Cardiac muscle cell (in vitro differentiated cells and primary cell): ENCODE data around the gene SH3PXD2A. TPM values are rescaled to one million over a fixed set of nuclear protein-coding genes. Genes with fewer than 3 reads are reported as not detected.

Experiments
- DNase-seq, 2 donors: peaks; one replicate each; pipeline versions ENCODE4 v3.0.0 to v3.0.0-alpha.2; 2010 to 2017; ENCODE audit warnings: low read depth in 1 of 2, low spot score in 1 of 2
- H3K27ac ChIP-seq: fragments of 200-600 bp; sonication (generic); 2 replicates; pipeline ENCODE4 v1.5.1; 2016
- H3K27me3 ChIP-seq: fragments of 200-600 bp; sonication (generic); 2 replicates; pipeline ENCODE4 v1.6.0; 2016; ENCODE audit warnings: control low read depth
- H3K36me3 ChIP-seq: fragments of 200-600 bp; sonication (generic); 2 replicates; pipeline ENCODE4 v1.5.1; 2016; ENCODE audit warnings: control low read depth
- H3K4me1 ChIP-seq: fragments of 200-600 bp; sonication (generic); 2 replicates; pipeline ENCODE4 v1.8.1; 2017; ENCODE audit warnings: low read depth, mild to moderate bottlenecking, mixed run types
- H3K4me3 ChIP-seq: fragments of 200-600 bp; sonication (generic); 2 replicates; pipeline ENCODE4 v1.5.1; 2016; ENCODE audit warnings: mild to moderate bottlenecking
- H3K9me3 ChIP-seq: fragments of 200-600 bp; sonication (generic); 2 replicates; pipeline ENCODE4 v1.5.1; 2017; ENCODE audit warnings: low read depth, mild to moderate bottlenecking, control low read depth
- polyA plus RNA-seq: library from polyadenylated mRNA; unstranded; fragments of >200 nt; fragmentation: Nextera tagmentation; extraction: Ambion mirVana; gene quantifications from 2 replicates; pipeline ENCODE4 v1.2.1, GENCODE V29; 2016
- total RNA-seq: library from RNA; depleted of rRNA; stranded (reverse); fragments of >200 nt; gene quantifications from 2 replicates; pipeline ENCODE4 v1.2.3, GENCODE V29; 2016
- TF ChIP-seq, protein P1 (sequence below): IDR thresholded peaks from 2 replicates; pipeline ENCODE4 v1.5.1; 2012; ENCODE audit warnings: low read depth, mild to moderate bottlenecking, low read length

The SH3PXD2A gene
- total and polyA plus RNA-seq, 2 experiments from 2014 or later: 32.2 to 75.9 TPM

DNA sequence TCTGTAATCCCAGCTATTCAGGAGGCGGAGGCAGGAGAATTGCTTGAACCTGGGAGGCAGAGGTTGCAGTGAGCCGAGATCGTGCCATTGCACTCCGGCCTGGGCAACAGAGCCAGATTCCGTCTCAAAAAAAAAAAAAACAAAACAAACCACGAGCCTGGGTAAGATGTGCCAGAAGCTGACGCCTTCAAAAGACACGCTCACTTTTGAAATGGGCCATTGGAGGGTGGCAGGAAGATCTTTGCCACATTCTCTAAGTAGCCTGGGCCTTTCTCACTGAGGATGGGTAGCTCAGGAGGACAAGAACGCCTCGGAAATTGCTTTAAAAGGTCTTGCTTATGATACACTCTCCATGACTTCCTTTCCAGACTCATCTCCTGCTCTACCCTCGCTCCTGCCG lies 172.7 kb downstream of the SH3PXD2A start:
- no peak overlapping the region for H3K27ac ChIP-seq
- DNase-seq: no peak
- no peaks in the 10 kb centered on the region for H3K27me3 ChIP-seq
- H3K4me3 ChIP-seq: no peak overlapping the region
- TF ChIP-seq, protein P1, sequence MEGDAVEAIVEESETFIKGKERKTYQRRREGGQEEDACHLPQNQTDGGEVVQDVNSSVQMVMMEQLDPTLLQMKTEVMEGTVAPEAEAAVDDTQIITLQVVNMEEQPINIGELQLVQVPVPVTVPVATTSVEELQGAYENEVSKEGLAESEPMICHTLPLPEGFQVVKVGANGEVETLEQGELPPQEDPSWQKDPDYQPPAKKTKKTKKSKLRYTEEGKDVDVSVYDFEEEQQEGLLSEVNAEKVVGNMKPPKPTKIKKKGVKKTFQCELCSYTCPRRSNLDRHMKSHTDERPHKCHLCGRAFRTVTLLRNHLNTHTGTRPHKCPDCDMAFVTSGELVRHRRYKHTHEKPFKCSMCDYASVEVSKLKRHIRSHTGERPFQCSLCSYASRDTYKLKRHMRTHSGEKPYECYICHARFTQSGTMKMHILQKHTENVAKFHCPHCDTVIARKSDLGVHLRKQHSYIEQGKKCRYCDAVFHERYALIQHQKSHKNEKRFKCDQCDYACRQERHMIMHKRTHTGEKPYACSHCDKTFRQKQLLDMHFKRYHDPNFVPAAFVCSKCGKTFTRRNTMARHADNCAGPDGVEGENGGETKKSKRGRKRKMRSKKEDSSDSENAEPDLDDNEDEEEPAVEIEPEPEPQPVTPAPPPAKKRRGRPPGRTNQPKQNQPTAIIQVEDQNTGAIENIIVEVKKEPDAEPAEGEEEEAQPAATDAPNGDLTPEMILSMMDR: no peak
- H3K36me3 ChIP-seq: no peaks in the 10 kb centered on the region
- H3K4me1 ChIP-seq: peaks cover 4% of the 10 kb centered on the region
- no peaks in the 10 kb centered on the region for H3K9me3 ChIP-seq

DNA sequence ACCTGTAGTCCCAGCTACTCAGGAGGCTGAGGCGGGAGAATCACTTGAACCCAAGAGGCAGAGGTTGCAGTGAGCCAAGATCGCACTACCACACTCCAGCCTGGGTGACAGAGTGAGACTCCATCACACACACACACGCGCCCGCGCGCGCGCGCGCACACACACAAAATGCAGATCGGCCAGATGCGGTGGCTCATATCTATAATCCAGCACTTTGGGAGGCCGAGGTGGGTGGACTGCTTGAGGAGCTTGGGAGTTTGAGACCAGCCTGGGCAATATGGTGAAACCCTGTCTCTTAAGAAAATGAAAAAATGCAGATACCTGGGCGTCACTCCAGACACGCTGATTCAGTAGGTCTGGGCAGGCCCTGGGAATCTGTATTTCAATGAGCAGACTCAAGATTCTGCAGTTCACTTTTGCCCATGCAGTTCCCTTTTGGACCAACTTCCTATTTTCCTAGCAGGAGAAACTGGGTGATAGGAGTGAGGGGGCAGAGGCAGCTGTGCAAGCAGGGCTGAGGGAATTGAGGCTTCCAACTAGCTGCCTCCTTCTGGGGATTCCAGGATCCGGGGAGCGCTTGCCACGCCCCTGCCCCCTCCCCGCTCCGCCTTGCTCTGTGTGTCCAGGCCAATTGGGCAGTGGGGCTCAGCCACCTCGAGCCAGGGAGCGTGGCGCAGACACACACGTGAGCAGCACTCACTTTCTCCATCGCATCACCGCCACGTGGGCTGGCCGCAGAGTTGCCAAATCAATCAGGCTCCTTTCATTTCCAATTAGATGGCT lies 173.6 kb downstream of the SH3PXD2A start:
- H3K36me3 ChIP-seq: no peaks in the 10 kb centered on the region
- peaks cover 4% of the 10 kb centered on the region for H3K4me1 ChIP-seq
- H3K27me3 ChIP-seq: no peaks in the 10 kb centered on the region
- H3K9me3 ChIP-seq: no peaks in the 10 kb centered on the region
- TF ChIP-seq, protein P1: no peak
- DNase-seq: no peak
- H3K4me3 ChIP-seq: no peak overlapping the region
- no peak overlapping the region for H3K27ac ChIP-seq

DNA sequence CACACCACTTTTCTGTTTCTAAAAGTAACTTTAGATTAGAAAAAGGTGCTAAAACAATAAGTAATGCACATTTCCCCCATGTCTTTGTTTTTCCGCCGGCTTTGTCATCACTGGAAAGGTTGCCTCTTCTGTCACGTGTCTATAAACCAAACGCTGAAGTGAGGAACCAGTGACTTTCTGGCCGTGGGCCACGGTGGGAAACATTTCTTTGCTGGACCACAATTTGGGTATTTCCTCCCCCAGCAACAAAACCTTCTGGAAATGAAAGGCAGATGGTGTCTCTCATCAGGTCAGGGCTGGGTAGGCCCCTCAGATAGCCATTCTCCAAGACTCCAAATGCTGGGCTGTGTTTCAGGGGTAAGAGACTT lies 174.5 kb downstream of the SH3PXD2A start:
- DNase-seq: no peak
- Histone ChIP-seq H3K36me3 (no peaks in the 10 kb centered on the region), H3K4me3 (no peak overlapping the region), H3K9me3 (no peaks in the 10 kb centered on the region), H3K27me3 (no peaks in the 10 kb centered on the region), H3K27ac (no peak overlapping the region), H3K4me1 (peaks cover 4% of the 10 kb centered on the region)
- TF ChIP-seq, protein P1: no peak

DNA sequence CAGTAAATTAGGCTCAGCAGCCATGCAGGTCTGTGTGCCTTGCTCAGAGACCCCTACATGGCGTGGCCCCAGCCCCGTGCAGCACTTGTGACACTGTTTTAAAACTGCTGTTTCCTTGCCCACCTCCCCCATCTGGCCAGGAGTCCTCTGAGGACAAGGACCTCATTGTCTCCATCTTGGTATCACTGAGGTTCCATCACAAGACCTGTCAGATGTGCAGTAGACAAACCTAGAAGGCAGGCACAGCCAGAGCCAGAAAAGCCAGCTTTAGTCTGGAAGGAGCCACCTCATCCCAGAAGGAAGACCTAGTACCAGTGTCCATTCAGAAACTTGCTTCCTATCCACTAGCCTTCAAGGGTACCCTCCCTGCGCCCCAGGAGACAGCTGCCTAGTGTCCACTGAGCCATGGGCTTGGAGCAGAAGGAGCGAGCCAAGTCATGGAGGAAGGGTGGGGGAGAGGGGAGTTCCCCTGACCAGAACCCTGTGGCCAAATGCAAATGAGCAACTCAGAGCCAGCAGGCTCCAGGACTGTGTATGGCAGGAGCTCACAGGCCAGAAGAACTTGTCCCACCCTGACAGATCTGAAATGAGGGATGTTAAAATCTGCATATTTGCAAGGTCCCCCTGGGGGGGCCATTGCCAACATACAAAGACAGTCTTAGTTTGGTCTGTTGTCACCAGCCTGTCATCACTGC lies 176.1 kb downstream of the SH3PXD2A start:
- Histone ChIP-seq H3K27ac (no peak overlapping the region), H3K9me3 (no peaks in the 10 kb centered on the region), H3K27me3 (no peaks in the 10 kb centered on the region), H3K4me3 (no peak overlapping the region), H3K36me3 (no peaks in the 10 kb centered on the region), H3K4me1 (peaks cover 4% of the 10 kb centered on the region)
- TF ChIP-seq, protein P1: no peak
- peak in 1 of 2 donors; percentile 47 for DNase-seq

DNA sequence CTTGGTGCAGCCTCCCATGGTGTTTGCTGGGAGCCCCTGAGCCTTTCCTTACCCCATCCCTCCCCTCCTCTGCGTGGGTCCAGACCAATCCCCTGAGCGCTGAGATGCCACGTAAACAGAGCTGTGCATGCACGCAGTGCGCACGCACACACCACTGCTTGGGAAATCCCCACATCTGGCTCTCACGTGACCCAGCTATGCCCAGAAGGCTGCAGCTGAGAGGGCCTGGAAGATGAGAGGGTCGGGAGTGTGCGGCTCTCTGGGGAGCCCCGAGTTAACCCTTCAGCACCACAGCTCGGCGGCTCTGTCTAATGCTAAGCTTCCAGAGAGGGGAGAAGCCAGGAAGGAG lies 177.2 kb downstream of the SH3PXD2A start:
- H3K4me1 ChIP-seq: peaks cover 4% of the 10 kb centered on the region
- H3K4me3 ChIP-seq: no peak overlapping the region
- H3K27ac ChIP-seq: peak overlapping the region; percentile 8
- TF ChIP-seq, protein P1: no peak
- H3K36me3 ChIP-seq: no peaks in the 10 kb centered on the region
- H3K9me3 ChIP-seq: no peaks in the 10 kb centered on the region
- DNase-seq: peak in 1 of 2 donors; percentile 99
- H3K27me3 ChIP-seq: no peaks in the 10 kb centered on the region
